Coronary artery (tissue), 2 donors: ENCODE data around the gene EHHADH.

Experiments used
- DNase-seq: peaks from one replicate; pipeline ENCODE4 v3.0.0-alpha.2; 2017; ENCODE audit warnings: low spot score
- H3K27ac ChIP-seq, 2 donors: fragments of 200-600 bp; sonication (generic); one replicate each; pipeline ENCODE4 v1.5.1; 2016 to 2019
- H3K4me3 ChIP-seq: fragments of 200-600 bp; sonication (generic); 2 replicates; pipeline ENCODE4 v1.5.1; 2016; ENCODE audit warnings: mild to moderate bottlenecking, moderate library complexity
- CTCF ChIP-seq: fragments of 200-600 bp; sonication (generic); IDR thresholded peaks from one replicate; pipeline ENCODE4 v1.5.1; 2019; ENCODE audit warnings: antibody characterized with exemption

EHHADH gene

GRCh38 chr3:185172086-185173049, 81.5 kb downstream of the EHHADH start:
- no peak for TF ChIP-seq CTCF
- no peak overlapping the region for H3K27ac ChIP-seq
- no peak for DNase-seq
- H3K4me3 ChIP-seq, result no peak overlapping the region

GRCh38 chr3:185164428-185165217, 89.2 kb downstream of the EHHADH start:
- no peak for DNase-seq
- H3K27ac ChIP-seq, result no peak overlapping the region
- no peak overlapping the region for H3K4me3 ChIP-seq
- no peak for TF ChIP-seq CTCF

GRCh38 chr3:185162634-185163033, 91.2 kb downstream of the EHHADH start:
- Histone ChIP-seq H3K4me3 (no peak overlapping the region), H3K27ac (no peak overlapping the region)
- no peak for DNase-seq
- TF ChIP-seq CTCF, result no peak

- H3K27ac ChIP-seq, result no peak overlapping the region
- H3K4me3 ChIP-seq, result no peak overlapping the region
- no peak for DNase-seq
- TF ChIP-seq CTCF, result no peak
Observed at GRCh38 chr3:185161761-185162160, 92.1 kb downstream of the EHHADH start.

GRCh38 chr3:185157347-185157746, 96.5 kb downstream of the EHHADH start:
- DNase-seq, result no peak
- no peak for TF ChIP-seq CTCF
- H3K27ac ChIP-seq, result no peak overlapping the region
- no peak overlapping the region for H3K4me3 ChIP-seq

GRCh38 chr3:185155678-185156077, 98.2 kb downstream of the EHHADH start:
- Histone ChIP-seq H3K27ac (no peak overlapping the region), H3K4me3 (no peak overlapping the region)
- DNase-seq, result no peak
- TF ChIP-seq CTCF, result no peak
